ENCODE results near the gene TRAF7. TPM values are rescaled to one million over a fixed set of nuclear protein-coding genes. Genes with fewer than 3 reads are reported as not detected.
"Not testable (repeated sequence)": the region's sequence is repeated elsewhere in the genome, so short reads cannot be mapped to it uniquely, and the experiment has no call there.

The TRAF7 gene
- total and polyA plus RNA-seq, 2 of the 13 experiments (the other 11 are each of a cell fraction or from before 2014, with no cell fraction given): 47.9 to 65.6 TPM

GRCh38 chr16:2129890-2130447 is 25.6 kb upstream of the TRAF7 start:
- H3K27ac ChIP-seq (ENCODE audit: extremely low read length, insufficient read depth, low read length); BruUV-seq (replicated peaks); in situ Hi-C loops (cut with HindIII; ENCODE audit: extremely low pct_ligation_motif_present, low pct_unique_long_range_greater_than_20kb); H3K79me2 ChIP-seq (ENCODE audit: insufficient read depth, low read length); CTCF ChIA-PET (ENCODE audit: low intra/inter-chr PET ratio, low total read pairs); H4K20me1 ChIP-seq (ENCODE audit: insufficient read depth, low read length); H2AFZ ChIP-seq (ENCODE audit: low read length); H3K9ac ChIP-seq (ENCODE audit: insufficient read depth, low read depth, low read length); FAIRE-seq; H3K36me3 ChIP-seq (replicated peaks in 1 of 2; ENCODE audit: control insufficient read depth in 1 of 2, insufficient read depth in 2 of 2, low read length in 2 of 2); ATAC-seq; POLR2A ChIA-PET; DNase-seq (ENCODE audit: low spot score); H3K27me3 ChIP-seq (ENCODE audit: control insufficient read depth in 1 of 2, insufficient read depth in 2 of 2, low read length in 2 of 2); intact Hi-C loops (cut with micrococcal nuclease; ENCODE audit: unreplicated experiment); H3K4me3 ChIP-seq (replicated peaks in 1 of 3; ENCODE audit: insufficient read depth in 1 of 3, low read depth in 2 of 3, low read length in 3 of 3); H3K9me3 ChIP-seq (ENCODE audit: low read length); H3K4me2 ChIP-seq (ENCODE audit: low read depth, low read length): not testable (repeated sequence)
- H3K4me1 ChIP-seq (ENCODE audit: insufficient read depth, low read length): peaks cover 13% of the 10 kb centered on the region; the same call in 1 of the 2 replicates
- 95% methylated on average over 15 of the region's 22 CpGs for WGBS (ENCODE audit: low lambda C conversion rate)

DNA sequence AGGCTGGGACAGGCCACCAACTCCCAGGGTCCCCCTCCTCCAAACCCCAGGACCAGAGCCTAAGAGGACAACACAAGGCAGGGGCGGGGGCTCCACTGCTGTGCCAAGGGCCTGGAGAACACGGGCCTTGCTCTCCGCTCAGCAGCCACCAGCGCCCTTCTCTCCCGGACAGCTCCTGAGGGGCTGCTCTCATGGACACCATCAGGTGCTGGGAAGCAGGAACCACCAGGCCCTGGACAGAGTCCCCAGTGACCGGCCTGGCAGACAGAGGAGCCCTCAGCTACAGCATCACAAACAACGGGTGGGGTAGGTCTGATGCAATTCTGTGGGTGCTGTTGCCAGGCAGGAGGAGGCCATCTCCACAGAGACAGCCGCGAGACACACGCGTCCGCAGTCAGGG is 21.8 kb upstream of the TRAF7 start:
- FAIRE-seq; H3K27ac ChIP-seq (ENCODE audit: extremely low read length, insufficient read depth, low read length); intact Hi-C loops (cut with micrococcal nuclease; ENCODE audit: unreplicated experiment); H3K27me3 ChIP-seq (ENCODE audit: control insufficient read depth in 1 of 2, insufficient read depth in 2 of 2, low read length in 2 of 2); BruUV-seq (replicated peaks); H3K79me2 ChIP-seq (ENCODE audit: insufficient read depth, low read length); DNase-seq (ENCODE audit: low spot score); CTCF ChIA-PET (ENCODE audit: low intra/inter-chr PET ratio, low total read pairs); H3K36me3 ChIP-seq (replicated peaks in 1 of 2; ENCODE audit: control insufficient read depth in 1 of 2, insufficient read depth in 2 of 2, low read length in 2 of 2); in situ Hi-C loops (cut with HindIII; ENCODE audit: extremely low pct_ligation_motif_present, low pct_unique_long_range_greater_than_20kb); ATAC-seq; H2AFZ ChIP-seq (ENCODE audit: low read length); H4K20me1 ChIP-seq (ENCODE audit: insufficient read depth, low read length); H3K9me3 ChIP-seq (ENCODE audit: low read length); POLR2A ChIA-PET; H3K9ac ChIP-seq (ENCODE audit: insufficient read depth, low read depth, low read length): not testable (repeated sequence)
- no CpG with 5 or more reads among the region's 12 CpGs for WGBS (ENCODE audit: low lambda C conversion rate)
- peaks cover 16% of the 10 kb centered on the region for H3K4me1 ChIP-seq (ENCODE audit: insufficient read depth, low read length)
- H3K4me2 ChIP-seq (ENCODE audit: low read depth, low read length): peak overlapping the region; percentile 51
- H3K4me3 ChIP-seq (replicated peaks in 1 of 3; ENCODE audit: insufficient read depth in 1 of 3, low read depth in 2 of 3, low read length in 3 of 3): peak overlapping the region in 2 of 3 experiments; percentile 5 to 46; a peak in 4 of 6 replicates

DNA sequence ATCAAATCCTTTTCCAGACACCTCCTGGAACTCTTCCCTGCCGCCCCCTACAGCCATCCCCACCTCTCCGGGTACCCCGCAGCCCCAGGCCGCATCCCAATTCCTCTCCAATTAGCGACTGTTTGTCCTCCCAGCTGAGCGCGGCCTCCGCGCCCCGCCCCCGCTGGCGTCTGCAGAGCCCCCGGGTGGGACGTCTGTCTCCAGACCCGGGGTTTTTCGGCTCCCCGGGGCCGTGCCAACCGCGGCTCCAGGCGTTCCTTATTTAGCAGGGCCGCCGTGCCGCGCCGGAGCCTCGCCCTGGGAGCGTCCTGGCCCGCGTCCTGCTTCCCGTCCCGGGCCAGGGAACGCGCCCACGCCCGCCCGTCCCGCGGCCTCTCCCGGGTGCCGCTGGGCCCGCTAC is 20.5 kb upstream of the TRAF7 start:
- H4K20me1 ChIP-seq (ENCODE audit: insufficient read depth, low read length); H3K27ac ChIP-seq (ENCODE audit: extremely low read length, insufficient read depth, low read length); H2AFZ ChIP-seq (ENCODE audit: low read length); H3K27me3 ChIP-seq (ENCODE audit: control insufficient read depth in 1 of 2, insufficient read depth in 2 of 2, low read length in 2 of 2); DNase-seq (ENCODE audit: low spot score); H3K9me3 ChIP-seq (ENCODE audit: low read length); H3K36me3 ChIP-seq (replicated peaks in 1 of 2; ENCODE audit: control insufficient read depth in 1 of 2, insufficient read depth in 2 of 2, low read length in 2 of 2); H3K79me2 ChIP-seq (ENCODE audit: insufficient read depth, low read length); intact Hi-C loops (cut with micrococcal nuclease; ENCODE audit: unreplicated experiment); FAIRE-seq; ATAC-seq; BruUV-seq (replicated peaks); in situ Hi-C loops (cut with HindIII; ENCODE audit: extremely low pct_ligation_motif_present, low pct_unique_long_range_greater_than_20kb); POLR2A ChIA-PET; CTCF ChIA-PET (ENCODE audit: low intra/inter-chr PET ratio, low total read pairs): not testable (repeated sequence)
- TF ChIP-seq ZFY (CRISPR knock-in tag; IDR thresholded peaks at IDR 0.05): peak; percentile 17; the same call in 1 of the 2 replicates
- TF ChIP-seq TFAP4 (IDR thresholded peaks at IDR 0.05; ENCODE audit: borderline replicate concordance, low read depth): 0 out of 2 replicates have a peak, but pooled peaks have one; percentile 13
- TF ChIP-seq, protein P1, sequence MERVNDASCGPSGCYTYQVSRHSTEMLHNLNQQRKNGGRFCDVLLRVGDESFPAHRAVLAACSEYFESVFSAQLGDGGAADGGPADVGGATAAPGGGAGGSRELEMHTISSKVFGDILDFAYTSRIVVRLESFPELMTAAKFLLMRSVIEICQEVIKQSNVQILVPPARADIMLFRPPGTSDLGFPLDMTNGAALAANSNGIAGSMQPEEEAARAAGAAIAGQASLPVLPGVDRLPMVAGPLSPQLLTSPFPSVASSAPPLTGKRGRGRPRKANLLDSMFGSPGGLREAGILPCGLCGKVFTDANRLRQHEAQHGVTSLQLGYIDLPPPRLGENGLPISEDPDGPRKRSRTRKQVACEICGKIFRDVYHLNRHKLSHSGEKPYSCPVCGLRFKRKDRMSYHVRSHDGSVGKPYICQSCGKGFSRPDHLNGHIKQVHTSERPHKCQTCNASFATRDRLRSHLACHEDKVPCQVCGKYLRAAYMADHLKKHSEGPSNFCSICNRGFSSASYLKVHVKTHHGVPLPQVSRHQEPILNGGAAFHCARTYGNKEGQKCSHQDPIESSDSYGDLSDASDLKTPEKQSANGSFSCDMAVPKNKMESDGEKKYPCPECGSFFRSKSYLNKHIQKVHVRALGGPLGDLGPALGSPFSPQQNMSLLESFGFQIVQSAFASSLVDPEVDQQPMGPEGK (CRISPR knock-in tag; IDR thresholded peaks at IDR 0.05): 0 out of 2 replicates have a peak, but pooled peaks have one; percentile 29
- Histone ChIP-seq H3K4me3 (replicated peaks in 1 of 3; ENCODE audit: insufficient read depth in 1 of 3, low read depth in 2 of 3, low read length in 3 of 3) (peak overlapping the region; percentile 60 to 63 (median 62); a peak in 4 of 6 replicates), H3K9ac (ENCODE audit: insufficient read depth, low read depth, low read length) (0 out of 2 replicates have a peak overlapping the region, but pooled peaks have one; percentile 56), H3K4me1 (ENCODE audit: insufficient read depth, low read length) (peaks cover 15% of the 10 kb centered on the region), H3K4me2 (ENCODE audit: low read depth, low read length) (0 out of 2 replicates have a peak overlapping the region, but pooled peaks have one; percentile 3)
- 1% methylated on average over 14 of the region's 42 CpGs for WGBS (ENCODE audit: low lambda C conversion rate)
